Measurements from ENCODE around the gene AHR.

Gene AHR

GRCh38 chr7:17298840-17299482, 509 bp downstream of the AHR start:
- TF ChIP-seq CTCF (IDR thresholded peaks at IDR 0.05; ENCODE audit: low read length) (no peak), EZH2 (IDR thresholded peaks at IDR 0.05; ENCODE audit: borderline replicate concordance, low read length) (no peak)
- H2AFZ ChIP-seq (ENCODE audit: low read length) = 0 out of 2 replicates have a peak overlapping the region, but pooled peaks have one; percentile 3
- peak overlapping the region; percentile 87 for H3K4me2 ChIP-seq (ENCODE audit: low read length)
- H3K36me3 ChIP-seq (ENCODE audit: insufficient read depth, low read length) = peaks cover 7% of the 10 kb centered on the region; the same call in 1 of the 2 replicates
- H3K4me3 ChIP-seq (ENCODE audit: low read depth, low read length, poor library complexity, severe bottlenecking) = peak overlapping the region; percentile 67
- no peaks in the 10 kb centered on the region for H3K27me3 ChIP-seq (ENCODE audit: insufficient read depth, low read length)
- H4K20me1 ChIP-seq (ENCODE audit: insufficient read depth, low read length) = no peaks in the 10 kb centered on the region
- H3K9ac ChIP-seq (ENCODE audit: low read length) = peak overlapping the region; percentile 56
- no peaks in the 10 kb centered on the region for H3K9me3 ChIP-seq (ENCODE audit: low read length)
- H3F3A ChIP-seq (ENCODE audit: insufficient read depth, low read length) = no peaks in the 10 kb centered on the region
- H3K27ac ChIP-seq (ENCODE audit: low read depth, low read length, poor library complexity, severe bottlenecking) = no peak overlapping the region
- no peaks in the 10 kb centered on the region for H3K79me2 ChIP-seq (ENCODE audit: insufficient read depth, low read length)
- H3K9me2 ChIP-seq (ENCODE audit: low read depth, low read length) = no peaks in the 10 kb centered on the region
- H3K4me1 ChIP-seq (ENCODE audit: insufficient read depth, low read length, severe bottlenecking) = peaks cover 21% of the 10 kb centered on the region

- no peaks in the 10 kb centered on the region for H3K79me2 ChIP-seq (ENCODE audit: insufficient read depth, low read length)
- H3K9me2 ChIP-seq (ENCODE audit: low read depth, low read length) = no peaks in the 10 kb centered on the region
- peaks cover 7% of the 10 kb centered on the region; the same call in 1 of the 2 replicates for H3K36me3 ChIP-seq (ENCODE audit: insufficient read depth, low read length)
- no peaks in the 10 kb centered on the region for H3K9me3 ChIP-seq (ENCODE audit: low read length)
- H3K27me3 ChIP-seq (ENCODE audit: insufficient read depth, low read length) = no peaks in the 10 kb centered on the region
- H3K27ac ChIP-seq (ENCODE audit: low read depth, low read length, poor library complexity, severe bottlenecking) = no peak overlapping the region
- 0 out of 2 replicates have a peak overlapping the region, but pooled peaks have one; percentile 3 for H2AFZ ChIP-seq (ENCODE audit: low read length)
- H4K20me1 ChIP-seq (ENCODE audit: insufficient read depth, low read length) = no peaks in the 10 kb centered on the region
- H3K4me3 ChIP-seq (ENCODE audit: low read depth, low read length, poor library complexity, severe bottlenecking) = peak overlapping the region; percentile 67
- TF ChIP-seq CTCF (IDR thresholded peaks at IDR 0.05; ENCODE audit: low read length) (no peak), EZH2 (IDR thresholded peaks at IDR 0.05; ENCODE audit: borderline replicate concordance, low read length) (no peak)
- H3K4me2 ChIP-seq (ENCODE audit: low read length) = peak overlapping the region; percentile 87
- peaks cover 21% of the 10 kb centered on the region for H3K4me1 ChIP-seq (ENCODE audit: insufficient read depth, low read length, severe bottlenecking)
- peak overlapping the region; percentile 56 for H3K9ac ChIP-seq (ENCODE audit: low read length)
- H3F3A ChIP-seq (ENCODE audit: insufficient read depth, low read length) = no peaks in the 10 kb centered on the region
Measured at GRCh38 chr7:17299483-17299991, 1.1 kb downstream of the AHR start.

- peak overlapping the region; percentile 87 for H3K4me2 ChIP-seq (ENCODE audit: low read length)
- no peaks in the 10 kb centered on the region for H3K27me3 ChIP-seq (ENCODE audit: insufficient read depth, low read length)
- TF ChIP-seq EZH2 (IDR thresholded peaks at IDR 0.05; ENCODE audit: borderline replicate concordance, low read length) = no peak
- no peak for TF ChIP-seq CTCF (IDR thresholded peaks at IDR 0.05; ENCODE audit: low read length)
- H3K9me2 ChIP-seq (ENCODE audit: low read depth, low read length) = no peaks in the 10 kb centered on the region
- H3K36me3 ChIP-seq (ENCODE audit: insufficient read depth, low read length) = peaks cover 7% of the 10 kb centered on the region; the same call in 1 of the 2 replicates
- no peaks in the 10 kb centered on the region for H3F3A ChIP-seq (ENCODE audit: insufficient read depth, low read length)
- H3K9me3 ChIP-seq (ENCODE audit: low read length) = no peaks in the 10 kb centered on the region
- no peak overlapping the region for H2AFZ ChIP-seq (ENCODE audit: low read length)
- no peaks in the 10 kb centered on the region for H3K79me2 ChIP-seq (ENCODE audit: insufficient read depth, low read length)
- H3K4me3 ChIP-seq (ENCODE audit: low read depth, low read length, poor library complexity, severe bottlenecking) = peak overlapping the region; percentile 67
- no peak overlapping the region for H3K27ac ChIP-seq (ENCODE audit: low read depth, low read length, poor library complexity, severe bottlenecking)
- H3K4me1 ChIP-seq (ENCODE audit: insufficient read depth, low read length, severe bottlenecking) = peaks cover 21% of the 10 kb centered on the region
- H3K9ac ChIP-seq (ENCODE audit: low read length) = peak overlapping the region; percentile 56; the same call in 1 of the 2 replicates
- H4K20me1 ChIP-seq (ENCODE audit: insufficient read depth, low read length) = no peaks in the 10 kb centered on the region
Measured at GRCh38 chr7:17300012-17300411, 1.6 kb downstream of the AHR start.

Data from OCI-LY1 (cell line).